ENCODE measurements around the gene RFPL1. TPM values are rescaled to one million over a fixed set of nuclear protein-coding genes. Genes with fewer than 3 reads are reported as not detected.
A peak's percentile ranks its signal among the peaks of the same experiment; 100 is the strongest.
"Not testable (repeated sequence)": the region's sequence is repeated elsewhere in the genome, so short reads cannot be mapped to it uniquely, and the experiment has no call there.

Gene RFPL1
- not detected in 2 replicates for total RNA-seq
- long read RNA-seq = 0 reads

DNA sequence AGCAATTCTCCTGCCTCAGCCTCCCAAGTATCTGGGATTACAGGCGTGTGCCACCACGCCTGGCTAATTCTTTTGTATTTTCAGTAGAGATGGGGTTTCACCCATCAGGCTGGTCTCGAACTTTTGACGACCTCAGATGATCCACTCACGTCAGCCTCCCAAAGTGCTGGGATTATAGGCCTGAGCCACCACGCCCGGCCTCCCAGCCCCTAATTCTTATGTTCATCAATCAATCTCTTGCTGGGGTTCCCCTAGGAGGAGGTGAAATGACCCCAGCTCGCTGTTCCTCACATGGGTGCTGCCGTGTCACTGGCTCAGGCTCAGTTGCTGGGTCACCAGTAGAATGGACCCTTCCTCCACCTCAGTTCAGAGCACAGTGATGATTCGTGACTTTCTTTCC, at the start of gene RFPL1:
RFPL1 (plus strand) TSS at position 301 of the 400 bp plus-strand sequence.
- not testable (repeated sequence) for H3K36me3 Mint-ChIP-seq (ENCODE audit: low read depth); H3K27me3 Mint-ChIP-seq (ENCODE audit: low read depth); H3K27ac Mint-ChIP-seq (ENCODE audit: unreplicated experiment); DNase-seq (ENCODE audit: low read depth, low spot score); H3K9me3 Mint-ChIP-seq; H3K4me1 Mint-ChIP-seq; H3K4me3 Mint-ChIP-seq

- no peak for DNase-seq (ENCODE audit: low read depth, low spot score)
- H3K27ac Mint-ChIP-seq (ENCODE audit: unreplicated experiment) = no peak overlapping the region
- peaks cover 22% of the 10 kb centered on the region for H3K4me1 Mint-ChIP-seq
- no peaks in the 10 kb centered on the region for H3K27me3 Mint-ChIP-seq (ENCODE audit: low read depth)
- H3K4me3 Mint-ChIP-seq = peak overlapping the region; percentile 94
- H3K9me3 Mint-ChIP-seq = no peaks in the 10 kb centered on the region
- no peaks in the 10 kb centered on the region for H3K36me3 Mint-ChIP-seq (ENCODE audit: low read depth)
- TF ChIP-seq CTCF (conservative IDR thresholded peaks at IDR 0.05) = no peak
Observed at GRCh38 chr22:29388759-29389090, 49.7 kb upstream of the RFPL1 start.

- H3K27me3 Mint-ChIP-seq (ENCODE audit: low read depth) = no peaks in the 10 kb centered on the region
- no peak overlapping the region for H3K4me3 Mint-ChIP-seq
- H3K9me3 Mint-ChIP-seq = no peaks in the 10 kb centered on the region
- H3K36me3 Mint-ChIP-seq (ENCODE audit: low read depth) = no peaks in the 10 kb centered on the region
- DNase-seq (ENCODE audit: low read depth, low spot score) = no peak
- peaks cover 27% of the 10 kb centered on the region for H3K4me1 Mint-ChIP-seq
- no peak for TF ChIP-seq CTCF (conservative IDR thresholded peaks at IDR 0.05)
- H3K27ac Mint-ChIP-seq (ENCODE audit: unreplicated experiment) = no peak overlapping the region
Observed at GRCh38 chr22:29390270-29390669, 48.1 kb upstream of the RFPL1 start.

DNA sequence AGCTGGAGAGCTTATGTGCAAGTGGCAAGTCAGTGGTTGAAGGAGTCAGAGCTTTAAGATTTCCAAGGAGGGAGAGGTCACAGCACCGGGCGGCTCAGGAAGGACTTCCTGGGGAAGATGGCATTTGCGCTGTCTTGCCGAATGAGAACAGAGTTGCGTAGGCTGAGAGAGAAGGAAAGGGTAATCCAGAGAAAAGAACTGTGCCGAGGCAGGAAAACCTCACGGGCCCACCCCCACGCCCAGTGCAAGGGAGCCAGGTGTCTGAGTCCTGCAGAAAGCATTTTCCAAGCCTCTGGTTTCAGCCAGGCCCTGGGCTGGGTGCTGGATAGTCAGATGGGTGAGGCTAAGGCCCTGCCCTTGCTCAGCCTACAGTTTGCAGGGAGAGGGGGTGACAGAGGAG, 46.8 kb upstream of the RFPL1 start:
- H3K36me3 Mint-ChIP-seq (ENCODE audit: low read depth) = no peaks in the 10 kb centered on the region
- no peak overlapping the region for H3K27ac Mint-ChIP-seq (ENCODE audit: unreplicated experiment)
- H3K27me3 Mint-ChIP-seq (ENCODE audit: low read depth) = no peaks in the 10 kb centered on the region
- no peak overlapping the region for H3K4me3 Mint-ChIP-seq
- H3K4me1 Mint-ChIP-seq = peaks cover 22% of the 10 kb centered on the region
- H3K9me3 Mint-ChIP-seq = no peaks in the 10 kb centered on the region
- no peak for TF ChIP-seq CTCF (conservative IDR thresholded peaks at IDR 0.05)
- DNase-seq (ENCODE audit: low read depth, low spot score) = no peak

- no peaks in the 10 kb centered on the region for H3K27me3 Mint-ChIP-seq (ENCODE audit: low read depth)
- peaks cover 10% of the 10 kb centered on the region for H3K4me1 Mint-ChIP-seq
- H3K4me3 Mint-ChIP-seq = no peak overlapping the region
- no peak for TF ChIP-seq CTCF (conservative IDR thresholded peaks at IDR 0.05)
- no peaks in the 10 kb centered on the region for H3K36me3 Mint-ChIP-seq (ENCODE audit: low read depth)
- DNase-seq (ENCODE audit: low read depth, low spot score) = no peak
- H3K9me3 Mint-ChIP-seq = no peaks in the 10 kb centered on the region
- H3K27ac Mint-ChIP-seq (ENCODE audit: unreplicated experiment) = no peak overlapping the region
Observed at GRCh38 chr22:29393019-29393608, 45.3 kb upstream of the RFPL1 start.

DNA sequence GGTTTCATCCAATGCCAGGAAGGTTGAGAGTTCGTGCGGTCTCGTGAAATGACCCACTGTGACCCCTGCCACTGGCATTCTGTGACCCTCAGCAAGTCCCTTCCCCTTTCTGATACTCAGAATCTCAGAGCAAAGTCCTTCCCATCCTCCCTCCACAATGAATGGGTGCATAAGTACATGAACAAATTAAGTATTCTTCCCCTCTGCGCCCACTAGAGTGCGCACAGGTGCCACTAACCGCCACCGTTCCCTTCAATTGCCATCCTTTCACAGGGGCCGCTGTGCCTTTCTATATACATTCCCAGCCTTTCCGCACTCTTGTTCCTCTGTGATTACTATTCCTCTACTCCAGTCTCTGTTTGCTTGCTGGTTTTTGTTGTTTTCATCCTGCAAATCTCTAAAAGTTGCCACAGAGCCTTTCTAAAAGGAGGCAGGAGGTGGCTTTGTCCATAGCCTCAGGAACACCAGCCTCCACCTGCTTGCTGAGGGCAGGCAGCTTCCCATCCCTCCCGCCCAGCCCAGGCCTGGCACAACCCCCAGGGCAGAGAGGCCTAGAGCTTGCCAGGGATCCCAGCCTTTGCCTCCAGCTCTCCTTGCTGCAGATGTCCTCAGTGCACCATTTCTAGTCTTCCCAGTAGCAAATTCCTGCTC, 43.3 kb upstream of the RFPL1 start:
- no peak overlapping the region for H3K27ac Mint-ChIP-seq (ENCODE audit: unreplicated experiment)
- H3K4me3 Mint-ChIP-seq = peak overlapping the region; percentile 28
- H3K27me3 Mint-ChIP-seq (ENCODE audit: low read depth) = no peaks in the 10 kb centered on the region
- H3K36me3 Mint-ChIP-seq (ENCODE audit: low read depth) = no peaks in the 10 kb centered on the region
- peak; percentile 71 for DNase-seq (ENCODE audit: low read depth, low spot score)
- H3K9me3 Mint-ChIP-seq = no peaks in the 10 kb centered on the region
- peak; percentile 89 for TF ChIP-seq CTCF (conservative IDR thresholded peaks at IDR 0.05)
- peaks cover 6% of the 10 kb centered on the region for H3K4me1 Mint-ChIP-seq
